ENCODE results near the gene CREB3.

Gene CREB3

GRCh38 chr9:35732185-35732799, at the start of gene CREB3, which contains the start of gene TLN1:
TSS of gene CREB3 (plus strand) at chr9:35732666. CDS start at chr9:35732773, 107 bp downstream.
TSS of gene TLN1 (minus strand) at chr9:35732195. CDS start at chr9:35725694, 6,501 bp downstream.
- DNase-seq, result peak; percentile 96

- no peak for DNase-seq
Observed at GRCh38 chr9:35683323-35683722, 49.1 kb upstream of the CREB3 start.

DNA sequence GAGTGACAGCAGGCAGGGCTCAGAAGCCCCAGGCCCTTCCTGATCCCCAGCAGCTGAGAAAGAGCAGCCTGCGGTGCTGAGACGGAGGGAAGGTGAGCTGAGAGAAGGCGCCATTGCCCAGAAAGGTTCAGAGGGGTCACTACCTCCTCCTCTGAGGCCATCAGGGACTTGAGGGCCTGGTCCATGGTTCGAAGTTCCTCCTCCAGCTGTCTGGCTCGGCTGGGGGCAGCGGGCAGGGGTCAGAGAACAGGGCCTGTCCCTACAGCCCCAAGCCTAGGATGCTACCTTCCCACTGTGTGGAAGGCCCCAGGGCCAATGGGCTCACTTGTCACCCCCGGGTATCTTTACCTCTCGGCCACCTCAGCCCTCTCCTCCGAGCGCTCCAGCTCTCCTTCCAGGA, 47.5 kb upstream of the CREB3 start:
- no peak for DNase-seq

DNA sequence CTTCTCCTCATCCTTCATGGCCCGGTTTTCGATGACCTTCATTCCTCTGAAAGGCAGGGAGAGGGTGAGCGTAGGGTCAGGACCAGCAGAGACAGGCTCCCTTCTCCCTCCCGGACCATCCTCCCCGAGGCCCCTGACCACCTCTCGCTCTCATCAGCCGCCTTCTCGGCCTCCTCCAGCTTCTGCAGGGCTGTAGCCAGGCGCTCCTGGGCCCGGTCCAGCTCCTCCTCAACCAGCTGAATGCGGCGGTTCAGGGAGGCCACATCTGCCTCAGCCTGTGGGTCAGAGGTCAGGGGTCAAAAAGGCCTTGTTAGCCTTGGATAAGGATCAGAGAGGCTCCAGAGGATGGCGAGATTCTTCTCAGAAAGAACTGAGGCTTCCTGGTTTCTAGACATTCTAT, 47.0 kb upstream of the CREB3 start:
- DNase-seq, result no peak

DNA sequence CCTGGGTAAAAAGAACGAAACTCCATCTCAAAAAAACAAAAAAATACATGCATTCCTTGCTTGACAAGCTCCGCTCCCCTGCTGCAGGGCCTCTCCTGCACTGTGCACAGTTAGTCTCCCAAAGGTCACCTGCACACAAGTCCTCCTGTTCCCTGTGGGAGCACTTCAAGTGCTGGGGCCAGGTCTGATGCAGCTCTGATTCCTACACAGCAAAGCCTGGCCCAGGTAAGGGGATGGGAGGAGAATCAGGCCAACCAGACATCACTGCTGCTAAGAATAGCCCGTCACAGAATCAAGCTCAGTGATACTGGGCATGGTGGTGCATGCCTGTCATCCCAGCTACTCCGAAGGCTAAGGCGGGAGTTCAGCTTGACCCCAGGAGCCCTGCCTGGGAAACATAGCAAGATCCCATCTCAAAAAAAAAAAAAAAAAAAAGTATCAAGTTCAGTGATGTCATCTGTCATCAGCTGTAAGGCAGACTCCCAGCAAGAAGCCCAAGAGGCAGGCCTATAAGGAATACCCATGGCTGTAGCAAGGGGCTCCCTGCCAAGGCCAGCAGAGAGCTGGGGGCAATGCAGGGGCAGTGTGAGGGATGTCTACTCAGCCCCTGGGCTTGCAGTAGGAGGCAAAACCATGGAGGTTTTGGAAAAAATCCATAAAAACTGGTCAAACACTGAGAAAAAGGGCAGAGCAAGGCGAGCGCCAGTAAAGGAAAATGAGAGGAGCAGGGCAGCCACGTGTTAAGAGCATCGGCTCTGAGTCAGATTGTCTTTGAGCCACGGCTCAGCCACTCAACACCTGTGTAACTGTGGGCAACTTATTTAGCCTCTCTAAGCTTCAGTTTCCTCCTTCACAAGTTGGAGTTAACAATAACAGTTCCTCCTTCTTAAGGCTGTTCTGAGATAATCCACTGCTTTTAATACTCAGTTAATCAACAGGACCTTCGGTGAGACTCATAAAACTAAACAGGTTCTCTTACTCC, 46.0 kb upstream of the CREB3 start:
- DNase-seq, result no peak

GRCh38 chr9:35687306-35687705, 45.2 kb upstream of the CREB3 start:
- no peak for DNase-seq

DNA sequence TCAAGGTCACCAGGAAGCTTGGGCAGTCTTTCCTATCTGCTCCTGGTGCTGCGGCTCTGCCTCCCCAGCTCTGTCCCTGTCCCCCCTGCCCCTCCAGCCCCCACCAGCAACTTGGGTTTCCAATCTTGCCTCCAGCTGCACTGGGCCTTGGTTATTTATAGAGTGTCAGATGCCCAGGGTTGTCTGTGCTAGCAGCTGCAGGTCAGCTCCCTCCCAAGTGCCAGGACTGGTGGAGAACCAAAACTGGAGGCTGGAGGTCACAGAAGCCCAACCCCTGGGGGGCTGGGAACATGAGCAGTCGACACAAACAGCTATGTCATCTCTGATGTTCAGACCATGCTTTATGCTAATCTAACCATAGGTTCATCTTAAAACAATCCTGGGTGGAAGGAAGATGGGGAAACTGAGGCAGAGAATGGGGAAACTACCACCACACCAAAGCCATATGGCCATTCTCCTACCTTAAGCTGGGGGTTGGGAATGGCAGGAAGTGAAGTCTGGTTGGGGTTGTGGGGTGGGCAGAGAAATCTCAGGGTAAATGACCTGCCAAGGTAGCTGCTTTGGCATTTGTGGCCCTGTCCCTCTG, 44.4 kb upstream of the CREB3 start:
- no peak for DNase-seq

GRCh38 chr9:35688558-35689541, 43.6 kb upstream of the CREB3 start:
- DNase-seq, result no peak

- DNase-seq, result peak; percentile 81
Observed at GRCh38 chr9:35689542-35690293, 42.7 kb upstream of the CREB3 start, which contains the start of gene TPM2. TSS of gene TPM2 (minus strand) at chr9:35689925. CDS start at chr9:35689817, 108 bp downstream.

DNA sequence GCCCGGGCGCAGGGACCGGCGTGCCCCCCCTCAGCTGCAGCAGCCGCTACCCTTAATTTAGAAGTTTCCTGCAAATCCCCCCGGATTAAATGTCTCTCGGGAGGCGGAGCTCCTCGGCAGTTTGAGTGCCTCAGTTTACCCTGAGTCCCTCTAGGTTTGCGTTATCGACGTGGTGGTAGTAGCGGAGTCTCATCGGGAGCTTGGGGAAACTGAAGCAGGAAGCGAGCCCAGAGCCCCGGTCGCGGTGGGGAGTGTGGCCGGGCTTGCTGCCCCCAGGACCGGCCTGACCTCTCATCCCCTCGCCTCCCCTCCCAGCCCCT, 42.2 kb upstream of the CREB3 start:
- DNase-seq, result no peak

- peak; percentile 75 for DNase-seq
Observed at GRCh38 chr9:35690614-35691333, 41.7 kb upstream of the CREB3 start.

DNA sequence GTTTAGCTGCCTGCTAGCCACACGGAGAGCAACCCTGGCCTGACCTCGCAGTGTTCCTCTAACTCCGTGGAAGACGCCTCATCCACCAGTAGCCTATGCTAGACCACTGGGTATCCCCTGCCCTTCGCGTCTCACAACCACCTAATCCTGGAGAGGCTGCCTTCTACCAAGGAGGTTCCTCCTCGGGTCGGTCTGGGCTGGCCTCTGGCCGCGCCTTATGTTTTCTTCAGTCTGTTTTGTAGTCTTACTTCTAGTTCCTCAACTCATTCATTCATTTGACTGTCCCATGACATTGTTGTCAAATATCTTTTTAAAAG, 41.2 kb upstream of the CREB3 start:
- DNase-seq, result no peak

DNA sequence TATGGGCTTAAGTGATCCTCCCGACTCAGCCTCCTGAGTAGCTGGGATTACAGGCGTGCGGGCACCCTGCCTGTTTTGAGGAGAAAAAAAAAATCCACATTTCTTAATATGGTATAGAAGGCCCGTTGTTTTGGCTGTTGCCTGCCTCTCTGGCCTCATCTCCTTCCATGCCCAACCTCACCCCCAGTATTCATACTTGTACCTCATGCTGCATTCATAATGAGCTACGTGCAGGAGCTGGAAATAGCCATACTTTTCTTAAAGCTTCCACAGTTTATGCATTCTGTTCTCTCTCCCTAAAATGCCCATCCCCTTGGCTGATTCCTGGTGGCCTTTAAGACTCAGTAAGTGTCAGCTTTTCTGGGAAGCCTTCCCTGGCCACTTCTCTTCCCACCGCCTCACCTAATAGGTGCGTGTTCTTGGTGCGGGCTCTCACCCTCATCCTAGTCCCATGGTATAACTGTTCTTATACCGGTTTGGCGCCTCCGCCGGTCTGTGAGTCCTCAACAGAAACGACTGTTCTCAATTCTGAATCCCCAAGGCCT, 40.6 kb upstream of the CREB3 start:
- no peak for DNase-seq

- no peak for DNase-seq
Observed at GRCh38 chr9:35695943-35696401, 36.5 kb upstream of the CREB3 start.

DNA sequence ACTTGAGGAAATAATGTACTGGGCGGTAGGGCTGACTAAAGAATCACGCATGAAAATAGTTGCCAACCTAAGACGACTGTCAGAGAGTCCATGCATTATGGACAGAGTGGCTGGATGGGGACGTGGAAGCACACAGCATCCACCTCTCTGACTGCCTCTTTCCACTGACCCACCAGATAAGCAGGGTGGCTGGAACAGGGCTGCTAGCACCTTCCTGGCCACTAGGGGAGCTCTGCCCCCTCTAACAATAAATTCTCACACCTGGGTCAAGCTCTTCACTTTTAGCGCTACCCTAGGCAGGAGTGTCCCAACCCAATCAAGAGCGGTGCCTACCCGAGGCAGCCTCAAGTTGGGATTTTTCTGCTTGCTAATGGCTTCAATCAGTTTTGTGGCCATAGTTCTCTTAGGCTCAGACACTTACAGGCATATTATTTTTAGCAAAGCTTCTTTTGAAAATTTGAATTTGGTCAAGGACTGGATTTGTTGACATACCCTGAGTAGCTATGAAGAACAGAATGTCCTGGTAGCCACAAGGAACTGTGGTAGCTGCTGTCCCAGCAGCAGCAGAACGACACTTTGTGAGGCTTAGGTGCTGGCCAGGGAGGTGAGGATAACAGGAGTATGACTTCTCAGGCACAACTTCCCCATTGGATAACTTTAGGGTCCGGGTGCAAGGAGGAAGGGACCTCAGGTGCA, 35.8 kb upstream of the CREB3 start:
- peak; percentile 66 for DNase-seq

DNA sequence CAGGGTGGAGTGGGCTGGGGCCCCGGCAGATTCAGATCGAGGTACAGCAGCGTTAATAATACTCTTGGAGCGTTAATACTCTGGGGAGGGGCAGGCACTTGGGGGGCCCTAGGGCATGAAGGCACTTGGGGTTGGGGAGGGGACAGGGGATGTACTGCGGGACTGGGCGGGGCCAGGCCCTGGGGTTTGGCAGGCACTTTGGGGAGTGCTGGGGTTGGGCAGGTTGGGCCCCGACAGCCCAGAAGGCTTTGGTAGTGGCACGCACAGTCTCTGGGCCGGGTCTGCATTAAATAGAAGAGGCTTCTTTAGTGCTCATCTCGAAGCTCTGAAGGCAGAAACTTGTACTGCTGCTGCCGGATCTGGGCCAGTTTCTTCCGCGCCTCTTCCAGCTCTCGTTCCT, 35.0 kb upstream of the CREB3 start:
- DNase-seq, result no peak

DNA sequence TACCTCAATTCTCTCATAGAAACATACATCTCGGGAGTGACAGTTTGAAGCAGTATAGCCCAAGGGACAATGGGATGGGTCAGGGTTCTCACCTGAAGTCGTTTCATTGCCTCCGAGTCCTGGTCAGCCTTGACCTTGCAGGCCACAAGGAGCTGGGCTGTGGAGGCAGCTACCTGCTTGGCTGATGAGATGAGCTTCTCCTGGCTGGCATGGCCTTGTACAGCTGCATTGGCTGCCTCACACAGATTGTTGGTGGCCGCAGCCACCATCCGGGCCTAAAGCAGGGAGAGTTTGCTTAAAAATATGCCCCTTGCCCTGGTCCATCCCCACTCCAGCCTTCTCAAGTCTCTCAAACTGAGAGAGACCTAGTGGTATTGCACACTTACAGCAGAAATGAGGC, 34.2 kb upstream of the CREB3 start:
- DNase-seq, result no peak

GRCh38 chr9:35700031-35700430, 32.4 kb upstream of the CREB3 start:
- DNase-seq, result no peak

DNA sequence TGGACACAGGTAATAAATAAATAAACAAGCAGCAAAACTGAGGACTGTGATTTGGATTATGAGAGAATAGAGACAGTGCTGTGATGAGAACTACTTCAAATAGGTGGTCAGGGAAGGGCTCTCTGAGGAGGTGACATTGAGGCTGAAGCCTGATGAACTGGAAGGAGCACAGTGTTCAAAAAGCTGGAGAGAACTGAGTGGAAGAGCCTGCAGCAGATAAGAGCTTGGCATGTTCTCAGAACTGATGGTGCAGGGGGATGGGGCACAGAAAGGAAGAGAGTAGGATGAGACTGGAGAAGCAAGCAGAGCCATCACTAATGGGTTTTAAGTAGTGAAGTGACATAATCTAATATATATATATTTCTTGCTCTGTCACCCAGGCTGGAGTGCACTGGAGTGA, 31.5 kb upstream of the CREB3 start:
- DNase-seq, result no peak

GRCh38 chr9:35702696-35703095, 29.8 kb upstream of the CREB3 start:
- no peak for DNase-seq
